BLaER1 (cell line): ENCODE measurements around the gene TEAD1.

Experiments
- H3K27ac ChIP-seq: shearing (Covaris generic); formaldehyde crosslinking; 2 replicates; pipeline ENCODE4 v1.8.1; 2022
- H3K27me3 ChIP-seq: shearing (Covaris generic); formaldehyde crosslinking; 2 replicates; pipeline ENCODE4 v1.8.1; 2022
- H3K36me3 ChIP-seq: shearing (Covaris generic); formaldehyde crosslinking; 2 replicates; pipeline ENCODE4 v1.8.1; 2022
- H3K4me1 ChIP-seq: shearing (Covaris generic); formaldehyde crosslinking; 2 replicates; pipeline ENCODE4 v1.8.1; 2022
- H3K4me2 ChIP-seq: shearing (Covaris generic); formaldehyde crosslinking; 2 replicates; pipeline ENCODE4 v1.8.1; 2022
- H3K4me3 ChIP-seq: shearing (Covaris generic); formaldehyde crosslinking; 2 replicates; pipeline ENCODE4 v1.8.1; 2022
- H3K9ac ChIP-seq: shearing (Covaris generic); formaldehyde crosslinking; 2 replicates; pipeline ENCODE4 v1.8.1; 2022
- H3K9me3 ChIP-seq: shearing (Covaris generic); formaldehyde crosslinking; 2 replicates; pipeline ENCODE4 v1.8.1; 2022
- H4K20me1 ChIP-seq: shearing (Covaris generic); formaldehyde crosslinking; 2 replicates; pipeline ENCODE4 v1.8.1; 2022
- Cebpa-rat ChIP-seq: shearing (Covaris generic); IDR thresholded peaks from 2 replicates; pipeline ENCODE4 v1.8.1; 2022

TEAD1 gene

DNA sequence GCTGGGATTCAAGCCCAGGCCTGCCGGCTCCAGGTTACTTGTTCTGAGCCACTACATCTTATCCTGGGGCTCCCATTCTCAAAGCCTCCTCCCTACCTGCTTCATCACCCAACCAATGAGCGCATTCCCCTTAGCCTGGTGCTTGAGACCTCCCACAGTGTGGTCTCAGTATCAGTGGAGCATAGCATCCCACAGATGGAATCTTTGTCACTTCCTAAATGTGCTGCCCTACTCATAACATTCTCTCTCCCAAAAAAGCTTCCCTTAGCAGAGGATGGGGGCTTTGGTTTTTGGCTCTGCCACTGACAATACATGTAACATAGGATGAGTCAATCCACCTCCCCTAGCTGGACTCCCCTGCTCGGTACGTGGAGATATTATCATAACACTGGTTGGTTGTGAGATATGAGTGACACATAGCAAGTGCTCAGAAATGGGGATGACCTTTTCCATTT is 28.8 kb downstream of the TEAD1 start:
- Histone ChIP-seq H4K20me1 (no peaks in the 10 kb centered on the region), H3K9me3 (no peaks in the 10 kb centered on the region), H3K36me3 (no peaks in the 10 kb centered on the region), H3K4me2 (no peak overlapping the region), H3K27ac (no peak overlapping the region), H3K27me3 (no peaks in the 10 kb centered on the region), H3K4me3 (no peak overlapping the region), H3K4me1 (peaks cover 7% of the 10 kb centered on the region), H3K9ac (no peak overlapping the region)
- TF ChIP-seq Cebpa-rat, result no peak

DNA sequence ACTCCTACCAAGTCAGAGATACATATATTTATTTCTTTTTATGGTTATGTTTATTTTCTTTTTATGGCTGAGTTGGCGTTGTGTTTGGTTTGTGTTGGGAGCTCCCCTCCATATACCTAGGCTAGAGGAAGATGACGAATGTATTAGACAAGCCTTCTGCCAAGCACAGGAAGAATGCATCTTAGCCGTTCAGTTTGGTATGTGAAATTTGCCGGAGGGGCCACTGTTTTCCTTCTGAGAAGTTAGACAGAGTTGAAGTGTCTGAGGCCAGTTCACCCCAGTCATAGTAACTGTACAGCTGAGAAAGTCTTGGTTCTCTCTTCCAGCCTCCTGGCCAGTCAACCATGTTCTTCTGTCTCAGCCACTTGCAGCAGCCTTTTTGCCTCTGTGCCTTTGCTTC is 29.8 kb downstream of the TEAD1 start:
- H4K20me1 ChIP-seq, result no peaks in the 10 kb centered on the region
- no peak overlapping the region for H3K4me2 ChIP-seq
- no peaks in the 10 kb centered on the region for H3K4me1 ChIP-seq
- no peak overlapping the region for H3K27ac ChIP-seq
- no peak overlapping the region for H3K4me3 ChIP-seq
- H3K9me3 ChIP-seq, result no peaks in the 10 kb centered on the region
- no peak overlapping the region for H3K9ac ChIP-seq
- no peak for TF ChIP-seq Cebpa-rat
- no peaks in the 10 kb centered on the region for H3K36me3 ChIP-seq
- H3K27me3 ChIP-seq, result no peaks in the 10 kb centered on the region

DNA sequence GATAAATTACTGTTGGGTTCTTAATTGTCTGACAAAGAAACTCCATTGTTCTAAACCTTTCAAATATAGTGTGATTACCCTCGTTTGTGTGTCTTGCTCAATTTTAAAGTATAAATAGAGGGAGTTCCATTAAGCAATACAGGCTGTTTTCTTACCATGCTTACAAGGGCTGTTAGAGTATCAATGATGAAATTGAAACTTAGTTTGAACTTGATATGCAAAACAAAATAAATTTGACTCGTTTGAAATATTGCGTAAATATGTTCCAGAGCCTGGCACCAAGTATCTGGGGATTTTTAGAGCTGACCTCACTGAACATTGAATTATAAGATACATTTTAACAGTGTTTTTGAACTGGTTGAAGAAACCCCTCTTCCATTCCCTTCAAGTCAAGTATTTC is 31.7 kb downstream of the TEAD1 start:
- Histone ChIP-seq H3K9ac (no peak overlapping the region), H3K4me1 (no peaks in the 10 kb centered on the region)
- TF ChIP-seq Cebpa-rat, result no peak

DNA sequence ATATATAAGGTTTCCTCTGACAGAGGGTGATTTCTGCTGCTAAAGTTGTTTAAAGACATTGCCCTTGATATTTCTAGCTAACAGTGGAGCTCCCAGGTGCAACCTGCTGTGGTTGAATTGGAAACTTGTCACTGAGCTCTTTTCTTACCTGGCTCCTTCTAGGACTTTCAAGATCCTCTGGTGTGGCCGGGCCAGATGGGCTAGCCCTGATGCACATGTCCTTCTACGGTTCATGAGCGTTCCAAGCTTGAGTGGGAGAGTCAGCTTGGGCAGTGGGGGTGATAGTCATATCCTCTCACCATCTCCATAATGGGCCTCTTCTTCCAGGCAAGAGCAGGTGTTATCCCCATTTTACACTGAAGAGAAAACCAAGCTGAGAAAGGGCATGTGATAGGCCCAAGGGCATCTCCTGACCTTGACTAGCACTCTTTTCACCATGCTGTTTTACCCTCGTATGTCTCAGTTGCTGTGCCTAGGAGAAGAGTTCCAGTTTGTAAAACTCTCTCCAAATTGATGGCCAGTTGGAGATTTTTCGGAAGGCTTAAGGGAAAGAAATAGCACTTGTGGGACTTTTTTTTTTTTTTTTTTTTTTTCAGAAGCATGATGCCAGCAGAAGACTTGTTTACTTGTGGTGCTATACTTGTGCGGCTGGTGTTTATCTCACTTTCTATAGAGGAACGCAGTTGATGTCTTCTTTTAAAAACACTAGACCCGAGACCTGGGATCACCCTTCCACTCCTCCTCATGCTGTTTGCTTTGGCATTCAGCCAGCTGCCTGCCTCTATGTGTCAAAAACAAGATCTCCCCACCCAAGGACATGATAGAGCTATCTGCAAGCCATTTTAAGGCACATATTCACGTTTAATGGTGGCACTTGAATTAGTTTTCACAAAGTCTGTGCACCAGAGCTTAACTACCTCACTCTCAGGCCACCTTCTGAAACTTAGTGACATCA is 32.6 kb downstream of the TEAD1 start:
- no peak overlapping the region for H3K4me2 ChIP-seq
- H4K20me1 ChIP-seq, result no peaks in the 10 kb centered on the region
- no peaks in the 10 kb centered on the region for H3K36me3 ChIP-seq
- no peak overlapping the region for H3K27ac ChIP-seq
- no peaks in the 10 kb centered on the region for H3K27me3 ChIP-seq
- H3K9ac ChIP-seq, result no peak overlapping the region
- no peak overlapping the region for H3K4me3 ChIP-seq
- no peaks in the 10 kb centered on the region for H3K9me3 ChIP-seq
- H3K4me1 ChIP-seq, result no peaks in the 10 kb centered on the region
- TF ChIP-seq Cebpa-rat, result no peak

More for the DNA sequence above, 31.7 kb downstream of the TEAD1 start:
- H3K4me2 ChIP-seq, result no peak overlapping the region
- H3K36me3 ChIP-seq, result no peaks in the 10 kb centered on the region
- no peak overlapping the region for H3K4me3 ChIP-seq
- no peak overlapping the region for H3K27ac ChIP-seq
- H3K27me3 ChIP-seq, result no peaks in the 10 kb centered on the region
- no peaks in the 10 kb centered on the region for H4K20me1 ChIP-seq
- no peaks in the 10 kb centered on the region for H3K9me3 ChIP-seq

DNA sequence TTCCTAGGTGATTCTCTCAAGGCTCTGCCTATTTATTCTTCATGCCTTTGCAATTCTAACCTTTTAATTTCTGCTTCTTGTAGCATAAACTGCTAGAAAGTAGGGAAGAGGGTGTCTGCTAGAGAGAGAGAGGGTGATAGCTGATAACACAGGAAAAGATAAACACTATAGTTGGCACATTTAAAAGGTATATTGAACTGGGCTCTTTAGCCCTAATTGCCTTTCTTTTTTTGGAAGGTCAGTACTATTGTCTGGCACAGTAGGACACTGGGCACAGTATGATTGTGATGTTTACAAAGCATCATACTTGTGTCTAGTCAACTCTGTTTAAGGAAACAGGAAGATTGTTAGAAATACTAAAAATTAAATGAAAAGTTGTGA is 33.3 kb downstream of the TEAD1 start:
- H3K9me3 ChIP-seq, result no peaks in the 10 kb centered on the region
- H3K27me3 ChIP-seq, result no peaks in the 10 kb centered on the region
- no peak overlapping the region for H3K4me3 ChIP-seq
- H3K27ac ChIP-seq, result no peak overlapping the region
- H3K4me1 ChIP-seq, result no peaks in the 10 kb centered on the region
- no peak for TF ChIP-seq Cebpa-rat
- H3K36me3 ChIP-seq, result no peaks in the 10 kb centered on the region
- H3K4me2 ChIP-seq, result no peak overlapping the region
- no peaks in the 10 kb centered on the region for H4K20me1 ChIP-seq
- H3K9ac ChIP-seq, result no peak overlapping the region

DNA sequence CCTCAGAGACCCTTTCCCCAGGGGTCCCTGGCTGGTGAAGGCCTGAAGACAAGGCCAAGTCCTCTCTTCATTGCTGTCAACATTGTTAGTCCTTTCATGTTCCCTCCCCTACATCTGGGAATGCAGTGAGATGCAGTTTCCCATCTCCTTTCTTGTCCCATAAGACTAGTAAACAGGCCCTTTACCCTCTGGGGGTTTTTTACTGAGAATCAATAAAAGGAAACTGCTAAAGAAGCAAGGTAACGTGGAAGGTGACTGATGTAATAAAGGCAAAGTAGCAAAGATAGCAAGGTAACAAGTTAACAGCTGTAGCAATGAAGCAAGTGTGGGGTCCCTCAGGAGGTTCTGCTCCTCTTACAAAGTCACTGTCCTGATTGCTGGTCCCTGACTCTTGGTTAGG is 37.3 kb downstream of the TEAD1 start:
- Histone ChIP-seq H3K4me2 (no peak overlapping the region), H3K9ac (no peak overlapping the region), H4K20me1 (no peaks in the 10 kb centered on the region), H3K36me3 (no peaks in the 10 kb centered on the region), H3K27ac (no peak overlapping the region), H3K9me3 (no peaks in the 10 kb centered on the region), H3K4me1 (no peaks in the 10 kb centered on the region), H3K27me3 (no peaks in the 10 kb centered on the region), H3K4me3 (no peak overlapping the region)
- TF ChIP-seq Cebpa-rat, result no peak

DNA sequence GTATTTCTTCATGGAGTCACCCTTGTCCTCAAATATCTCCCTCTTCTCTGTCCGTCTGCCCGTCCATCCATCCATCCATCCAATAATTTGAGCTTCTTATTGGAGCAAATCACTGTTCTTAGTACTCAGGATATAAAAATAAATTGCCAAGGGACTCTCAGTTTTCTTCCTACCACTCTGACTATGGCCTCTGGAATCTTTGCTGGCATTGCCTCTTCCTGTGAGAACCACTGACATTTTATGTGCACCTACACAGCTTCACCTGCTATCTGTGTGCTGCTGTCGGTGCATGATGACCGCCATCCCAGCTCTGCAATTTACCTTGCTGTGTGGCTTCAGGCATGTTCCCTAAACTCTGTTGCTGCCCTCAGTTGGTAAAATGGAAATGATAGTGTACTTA is 37.9 kb downstream of the TEAD1 start:
- no peaks in the 10 kb centered on the region for H3K36me3 ChIP-seq
- no peak overlapping the region for H3K9ac ChIP-seq
- H3K27ac ChIP-seq, result no peak overlapping the region
- H3K9me3 ChIP-seq, result no peaks in the 10 kb centered on the region
- no peak overlapping the region for H3K4me3 ChIP-seq
- no peaks in the 10 kb centered on the region for H3K27me3 ChIP-seq
- H3K4me2 ChIP-seq, result no peak overlapping the region
- no peaks in the 10 kb centered on the region for H3K4me1 ChIP-seq
- no peak for TF ChIP-seq Cebpa-rat
- H4K20me1 ChIP-seq, result no peaks in the 10 kb centered on the region

DNA sequence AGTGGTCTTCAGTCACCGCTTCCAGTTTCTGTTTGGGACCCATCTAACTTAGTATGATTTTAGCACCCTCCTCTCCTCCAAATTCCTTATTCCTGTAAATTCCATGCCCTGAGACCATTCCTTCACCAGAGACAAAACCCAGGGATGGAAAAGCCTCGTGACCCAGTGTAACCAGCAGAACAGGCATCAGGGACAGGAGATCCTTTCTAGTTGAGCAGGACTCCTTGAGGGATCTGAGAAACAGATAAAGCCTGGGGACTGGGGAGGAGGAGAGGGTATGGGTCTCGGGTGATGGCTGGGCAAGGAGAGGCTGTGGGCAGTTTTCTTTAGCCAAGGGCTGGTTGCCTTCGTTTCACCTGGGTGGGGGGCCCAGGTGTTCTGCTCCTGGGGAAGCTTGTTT is 40.9 kb downstream of the TEAD1 start:
- Histone ChIP-seq H3K27ac (no peak overlapping the region), H3K27me3 (no peaks in the 10 kb centered on the region), H3K4me1 (peaks cover 9% of the 10 kb centered on the region), H3K9ac (no peak overlapping the region), H3K4me3 (no peak overlapping the region), H3K4me2 (no peak overlapping the region), H3K36me3 (no peaks in the 10 kb centered on the region), H4K20me1 (no peaks in the 10 kb centered on the region), H3K9me3 (no peaks in the 10 kb centered on the region)
- TF ChIP-seq Cebpa-rat, result no peak

DNA sequence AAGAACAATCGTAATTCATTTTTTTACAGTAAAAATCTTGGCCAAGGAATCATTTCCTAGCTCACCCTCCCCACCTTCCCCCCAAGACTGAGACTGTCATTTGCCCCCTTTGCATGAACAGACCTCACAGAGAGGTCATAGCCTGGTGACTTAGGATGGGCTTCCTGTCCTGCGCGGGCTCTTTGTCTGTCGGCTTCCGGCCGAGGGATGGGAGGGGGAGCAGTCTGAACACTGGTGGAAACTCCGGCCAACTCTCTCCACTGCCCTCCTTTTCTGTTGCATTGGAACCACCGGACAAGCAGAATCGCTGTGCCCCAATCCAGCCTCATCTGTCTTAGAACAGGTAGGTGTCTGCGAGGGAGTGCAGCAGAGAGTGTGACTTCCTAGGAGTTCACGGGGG is 41.7 kb downstream of the TEAD1 start:
- Histone ChIP-seq H3K4me1 (peaks cover 9% of the 10 kb centered on the region), H3K27ac (no peak overlapping the region), H3K4me2 (no peak overlapping the region)

DNA sequence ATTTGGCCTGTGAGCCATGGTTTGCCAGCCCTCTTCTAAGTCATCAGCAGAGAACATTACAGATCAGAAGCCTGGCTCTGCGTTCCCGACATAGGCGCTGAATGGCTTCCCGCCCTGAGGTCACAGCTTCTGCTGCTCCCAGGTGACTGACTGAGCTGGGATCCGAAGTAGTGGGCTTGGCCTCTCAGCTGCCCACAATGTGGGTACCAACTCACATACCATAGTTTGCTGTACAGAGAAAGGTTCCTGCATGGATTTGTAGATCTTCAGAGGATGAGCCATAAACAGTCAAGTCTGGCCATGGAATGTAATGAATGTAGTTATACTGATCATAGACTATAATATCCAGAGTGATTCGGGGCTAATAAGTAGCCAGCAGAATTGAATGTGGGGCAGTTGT is 42.6 kb downstream of the TEAD1 start:
- Histone ChIP-seq H3K27ac (no peak overlapping the region), H3K9me3 (no peaks in the 10 kb centered on the region), H3K27me3 (no peaks in the 10 kb centered on the region), H3K9ac (no peak overlapping the region), H3K4me3 (no peak overlapping the region), H3K36me3 (no peaks in the 10 kb centered on the region), H3K4me1 (peaks cover 9% of the 10 kb centered on the region), H3K4me2 (no peak overlapping the region), H4K20me1 (no peaks in the 10 kb centered on the region)
- no peak for TF ChIP-seq Cebpa-rat

More for the DNA sequence above, 41.7 kb downstream of the TEAD1 start:
- Histone ChIP-seq H4K20me1 (no peaks in the 10 kb centered on the region), H3K27me3 (no peaks in the 10 kb centered on the region), H3K4me3 (no peak overlapping the region), H3K9me3 (no peaks in the 10 kb centered on the region), H3K9ac (no peak overlapping the region), H3K36me3 (no peaks in the 10 kb centered on the region)
- no peak for TF ChIP-seq Cebpa-rat
